Measurements from ENCODE around the gene UBAC2.

GRCh38 chr13:99305158-99305557 is 104.5 kb downstream of the UBAC2 start:
- no peak for TF ChIP-seq CTCF (IDR thresholded peaks at IDR 0.05; ENCODE audit: borderline replicate concordance, extremely low read depth, low read length, poor library complexity, severe bottlenecking)
- TF ChIP-seq EZH2 (IDR thresholded peaks at IDR 0.05; ENCODE audit: borderline replicate concordance, low read depth, low read length, severe bottlenecking): no peak

Data from DND-41 (cell line).